Dedifferentiated amniotic fluid mesenchymal stem cell (primary cell): Measurements from ENCODE around the gene TMEM165.

ENCODE experiments used
- DNase-seq: peaks from one replicate; pipeline ENCODE4 v3.0.0-alpha.2; 2016; ENCODE audit errors: extremely low spot score

TMEM165 gene

DNA sequence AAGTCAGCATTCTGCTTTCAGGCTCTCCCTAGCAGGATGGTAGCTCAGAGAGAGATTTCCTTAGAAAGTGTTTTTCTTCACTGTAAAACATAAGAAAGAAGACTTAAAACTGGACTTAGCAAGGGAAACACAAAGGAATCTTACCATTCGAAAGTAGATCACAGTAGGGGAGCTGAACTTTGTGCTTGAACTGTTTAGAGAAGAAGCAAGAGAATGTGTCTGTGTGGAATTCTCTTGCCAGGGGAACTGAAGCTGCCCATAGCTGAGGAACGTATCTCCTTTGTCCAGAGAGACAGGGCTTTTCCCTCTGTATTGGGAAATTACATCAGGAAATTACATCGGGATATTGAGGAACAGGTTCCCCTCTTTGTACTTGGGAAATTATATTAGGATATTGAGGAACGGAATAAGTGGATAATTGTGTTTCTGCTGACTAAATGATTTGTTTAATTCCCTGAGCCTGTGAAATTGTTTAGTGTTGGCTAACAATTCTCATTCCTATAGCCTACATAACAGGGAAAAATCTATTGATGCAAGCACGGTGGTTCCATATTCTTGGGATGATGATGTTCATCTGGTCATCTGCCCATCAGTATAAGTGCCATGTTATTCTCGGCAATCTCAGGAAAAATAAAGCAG lies 28.6 kb upstream of the TMEM165 start:
- no peak for DNase-seq

DNA sequence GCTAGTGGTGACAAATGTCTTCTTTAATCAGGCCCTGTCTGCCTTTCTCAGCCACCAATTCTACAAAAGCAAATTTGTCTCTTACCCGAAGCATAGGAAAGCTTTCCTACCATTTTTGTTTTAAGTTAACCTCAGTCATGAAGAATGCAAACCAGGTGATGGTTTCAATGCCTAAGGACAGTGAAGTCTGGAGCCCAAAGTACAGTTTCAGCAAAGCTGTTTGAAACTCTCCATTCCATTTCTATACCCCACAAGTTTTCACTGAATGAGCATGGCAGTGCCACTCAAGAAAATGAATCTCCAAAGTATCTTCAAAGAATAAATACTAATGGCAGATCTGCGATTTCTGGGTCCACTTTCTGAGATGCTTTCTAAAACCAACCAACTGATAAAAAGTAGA lies 25.8 kb upstream of the TMEM165 start:
- DNase-seq = no peak

- no peak for DNase-seq
These were observed 23.5 kb upstream of the TMEM165 start for GRCh38 chr4:55372259-55372658.

DNA sequence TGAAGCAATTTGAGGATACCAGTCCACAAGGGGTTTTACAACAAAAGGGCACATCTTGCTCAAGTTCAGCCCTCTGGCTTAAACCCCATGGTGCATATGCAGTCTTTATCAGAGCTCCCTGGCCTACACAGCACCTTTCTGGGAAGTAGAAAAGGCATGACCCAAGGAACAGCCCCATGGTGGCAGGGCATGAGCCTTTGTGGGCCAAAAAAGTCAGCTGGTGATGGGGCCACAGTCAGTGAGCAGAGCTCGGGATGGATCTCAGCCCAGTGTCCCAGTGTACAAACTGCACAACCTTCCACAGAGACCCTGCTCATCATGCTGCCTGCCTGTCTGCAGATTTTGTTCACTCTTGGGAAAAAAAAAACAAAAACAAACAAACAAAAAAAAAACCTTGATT lies 22.3 kb upstream of the TMEM165 start:
- DNase-seq = no peak

DNA sequence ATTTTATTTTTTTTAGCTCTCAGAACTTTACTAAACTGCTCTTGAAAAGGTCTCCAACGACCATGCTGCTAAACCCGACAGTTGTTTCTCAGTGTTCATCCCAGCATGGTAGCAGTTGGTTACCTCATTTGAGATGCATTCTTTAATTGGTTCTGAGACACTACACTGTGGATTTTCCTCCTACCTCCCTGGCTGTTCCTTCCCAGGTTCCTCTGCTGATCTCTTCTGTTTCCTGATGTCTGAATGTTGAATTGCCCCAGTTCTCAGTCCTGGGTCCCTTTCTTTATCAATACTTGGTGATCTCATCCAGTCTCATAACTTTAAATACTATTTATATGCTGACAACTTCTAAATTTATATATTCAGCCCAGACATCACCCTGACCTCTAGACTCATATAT lies 19.1 kb upstream of the TMEM165 start:
- DNase-seq = no peak

GRCh38 chr4:55378617-55379467 lies 16.9 kb upstream of the TMEM165 start:
- peak; percentile 66 for DNase-seq

GRCh38 chr4:55380576-55380975 lies 15.2 kb upstream of the TMEM165 start:
- no peak for DNase-seq

GRCh38 chr4:55381502-55381901 lies 14.3 kb upstream of the TMEM165 start:
- no peak for DNase-seq

DNA sequence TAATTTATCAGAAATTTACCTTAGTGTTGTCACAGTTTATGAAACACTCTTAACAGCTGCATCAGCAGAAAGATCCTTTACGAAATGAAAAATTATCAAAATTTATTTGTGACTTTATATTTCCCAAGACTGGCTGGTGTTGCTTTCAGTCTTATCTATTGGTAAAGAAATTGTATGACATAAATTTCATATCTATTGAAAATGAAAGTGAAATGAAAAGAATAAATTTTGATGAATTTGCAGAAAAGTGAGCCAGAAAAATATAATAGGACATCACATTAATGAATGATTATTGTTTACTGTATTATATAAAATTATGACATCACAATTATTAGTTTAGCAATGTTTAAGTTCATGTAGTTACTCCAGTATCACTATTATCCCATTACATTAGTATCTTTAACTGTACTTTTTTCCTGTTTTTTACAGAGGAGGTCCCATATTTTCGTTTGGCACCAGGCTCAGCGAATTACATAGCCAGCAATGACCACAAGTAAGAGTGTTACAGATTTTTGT lies 13.2 kb upstream of the TMEM165 start:
- DNase-seq = no peak

- DNase-seq = no peak
These were observed 10.5 kb upstream of the TMEM165 start for GRCh38 chr4:55385201-55385649.

DNA sequence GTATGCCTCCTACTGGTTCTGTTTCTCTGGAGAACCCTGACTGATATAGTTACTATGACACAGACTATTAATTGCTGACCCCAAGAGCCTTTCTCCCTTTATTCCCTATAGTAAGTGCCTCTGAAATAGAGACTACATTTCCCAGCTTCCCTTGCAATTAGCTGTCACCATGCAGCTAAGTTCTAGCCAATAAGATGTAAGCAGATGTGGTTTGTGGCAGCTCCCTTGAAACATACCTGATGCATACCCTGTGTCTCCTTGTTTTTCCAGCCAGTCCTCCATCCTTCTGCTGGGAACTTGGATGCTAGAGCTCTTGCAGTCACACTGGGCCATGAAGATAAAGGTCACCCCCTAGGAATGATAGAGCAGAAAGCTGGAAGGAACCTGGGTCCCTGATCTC lies 9.7 kb upstream of the TMEM165 start:
- DNase-seq = no peak

GRCh38 chr4:55386840-55387239 lies 8.9 kb upstream of the TMEM165 start:
- DNase-seq = no peak

GRCh38 chr4:55393461-55394320 lies 2.1 kb upstream of the TMEM165 start:
- peak; percentile 15 for DNase-seq

DNA sequence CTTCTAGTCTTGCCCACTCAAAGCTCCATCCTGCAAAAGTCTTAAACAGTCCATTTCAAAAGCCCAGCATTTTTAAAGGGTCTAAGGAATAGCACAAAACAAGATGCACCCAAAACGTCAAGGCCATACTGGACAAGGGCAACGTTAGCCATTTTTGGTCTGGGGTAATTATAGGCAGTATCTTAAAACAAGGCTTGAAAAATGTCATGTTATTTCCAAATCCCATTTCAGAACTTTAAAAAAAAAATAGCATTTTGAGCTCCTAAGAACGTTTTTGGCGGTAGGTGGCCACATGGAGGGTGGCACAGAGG lies 584 bp upstream of the TMEM165 start:
- DNase-seq = no peak

GRCh38 chr4:55396308-55397125 lies 760 bp downstream of the TMEM165 start:
- DNase-seq = peak; percentile 47

- no peak for DNase-seq
These were observed 1.3 kb downstream of the TMEM165 start for GRCh38 chr4:55397126-55397436.

GRCh38 chr4:55397520-55398321 lies 2.0 kb downstream of the TMEM165 start:
- DNase-seq = peak; percentile 48

DNA sequence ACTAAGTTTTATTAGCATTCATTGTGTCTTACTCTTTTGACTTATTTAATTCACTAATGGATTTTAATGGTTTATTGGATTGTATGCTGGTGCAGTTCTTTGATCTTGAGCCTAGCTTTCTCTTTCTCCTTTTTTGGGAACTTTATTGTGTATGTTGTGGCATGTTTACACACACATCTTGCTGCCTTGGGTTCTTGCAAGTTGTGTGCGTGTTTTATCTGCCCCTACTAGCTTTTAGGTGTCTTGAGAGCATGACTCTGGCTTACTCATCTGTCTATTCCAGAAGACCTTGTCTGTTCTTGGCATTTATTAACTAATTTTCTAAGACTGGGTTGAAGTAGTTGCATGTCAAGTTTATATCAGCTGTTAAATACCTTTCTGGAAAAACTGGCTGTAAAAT lies 2.7 kb downstream of the TMEM165 start:
- no peak for DNase-seq

DNA sequence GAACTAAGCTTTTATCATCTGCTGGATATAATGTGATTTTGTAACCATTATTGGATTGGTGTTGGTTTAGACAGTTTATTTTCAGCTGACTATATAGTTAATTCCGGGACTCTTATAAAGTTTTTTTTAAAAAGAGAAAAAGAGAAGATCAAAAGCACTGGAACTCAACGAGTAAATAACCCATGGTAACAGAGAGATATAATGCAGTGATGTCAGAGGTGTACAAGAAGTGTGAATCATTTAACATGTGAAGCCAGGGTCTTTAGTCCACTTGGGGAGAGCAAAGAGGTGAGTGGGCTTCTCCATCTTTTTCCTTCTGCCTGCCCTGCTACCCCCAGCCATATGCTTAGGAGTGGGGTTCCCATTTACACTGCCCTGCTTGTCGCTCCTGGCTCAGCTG lies 3.2 kb downstream of the TMEM165 start:
- no peak for DNase-seq

DNA sequence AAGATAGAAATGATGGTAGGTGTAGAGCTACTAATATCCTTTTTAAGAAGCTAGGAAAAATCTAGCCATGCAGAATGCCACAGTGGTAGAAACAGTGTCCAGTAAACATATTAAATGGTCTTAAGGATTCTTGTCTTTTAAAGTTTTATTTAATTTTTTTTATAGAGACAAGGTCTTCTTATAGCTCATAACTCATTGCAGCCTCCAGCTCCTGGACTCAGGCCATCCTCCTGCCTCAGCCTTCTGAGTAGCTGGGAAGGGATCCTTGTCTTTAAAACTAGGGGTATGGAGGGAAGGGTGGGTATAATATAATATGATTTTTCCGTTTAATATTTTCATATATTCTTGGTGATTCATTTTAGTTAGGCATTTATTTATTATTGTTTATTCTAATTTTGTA lies 3.8 kb downstream of the TMEM165 start:
- no peak for DNase-seq

DNA sequence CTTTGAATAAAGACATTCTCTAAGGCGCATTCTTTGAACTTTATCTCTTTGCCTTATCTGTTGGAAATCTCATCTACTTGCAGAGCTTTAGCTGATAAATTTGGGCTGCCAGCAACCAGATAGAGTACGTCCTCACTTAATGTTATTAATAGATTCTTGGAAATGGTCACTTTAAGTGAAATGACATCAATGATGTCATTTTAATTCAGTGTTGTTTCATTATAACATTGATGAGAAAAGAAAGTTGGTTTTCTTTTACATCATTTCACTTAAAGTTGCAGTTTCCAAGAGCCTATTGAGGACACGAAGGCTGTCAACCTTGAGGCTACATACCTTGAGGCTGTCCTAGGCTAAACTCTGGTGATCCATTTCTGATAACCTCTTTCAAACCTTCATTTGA lies 9.3 kb downstream of the TMEM165 start:
- DNase-seq = no peak
